GM23338 (cell line): Measurements from ENCODE around the gene PGF. TPM values are rescaled to one million over a fixed set of nuclear protein-coding genes. Genes with fewer than 3 reads are reported as not detected.
A peak's percentile ranks its signal among the peaks of the same experiment; 100 is the strongest.

ENCODE experiments used
- ATAC-seq: fragments of 200-7000 bp; cut with Tn5 transposase; 3 replicates; pipeline ENCODE4 v1.9.1; 2020
- DNase-seq: peaks from one replicate; pipeline ENCODE4 v3.0.0-alpha.2; 2015; ENCODE audit warnings: low spot score
- H2AFZ ChIP-seq: fragments of 200-600 bp; sonication (generic); 2 replicates; pipeline ENCODE4 v1.8.0; 2016; ENCODE audit warnings: antibody characterized with exemption, mild to moderate bottlenecking, moderate library complexity
- H3F3A ChIP-seq: fragments of 200-600 bp; sonication (generic); replicated peaks from 2 replicates; pipeline ENCODE4 v1.8.0; 2017; ENCODE audit warnings: antibody characterized with exemption, mixed run types, low read depth
- H3K27ac ChIP-seq: fragments of 200-600 bp; sonication (generic); 2 replicates; pipeline ENCODE4 v1.6.1; 2016; ENCODE audit warnings: low read depth
- H3K27me3 ChIP-seq: fragments of 200-600 bp; sonication (generic); 2 replicates; pipeline ENCODE4 v1.8.0; 2016; ENCODE audit warnings: mild to moderate bottlenecking, mixed run types, moderate library complexity; ENCODE audit not compliant: insufficient read depth
- H3K36me3 ChIP-seq: fragments of 200-600 bp; sonication (generic); 2 replicates; pipeline ENCODE4 v1.8.0; 2016; ENCODE audit warnings: mild to moderate bottlenecking; ENCODE audit not compliant: insufficient read depth
- H3K4me1 ChIP-seq: fragments of 200-600 bp; sonication (generic); 2 replicates; pipeline ENCODE4 v1.8.0; 2016; ENCODE audit warnings: mild to moderate bottlenecking, moderate library complexity; ENCODE audit not compliant: insufficient read depth
- H3K4me2 ChIP-seq: fragments of 200-600 bp; sonication (generic); 2 replicates; pipeline ENCODE4 v1.7.1; 2017; ENCODE audit warnings: mixed run types
- H3K4me3 ChIP-seq: fragments of 200-600 bp; sonication (generic); 2 replicates; pipeline ENCODE4 v1.6.1; 2016; ENCODE audit warnings: mixed run types
- H3K79me2 ChIP-seq: fragments of 200-600 bp; sonication (generic); replicated peaks from 2 replicates; pipeline ENCODE4 v1.8.0; 2017; ENCODE audit warnings: mild to moderate bottlenecking; ENCODE audit not compliant: insufficient read depth
- H3K9me2 ChIP-seq: fragments of 200-600 bp; sonication (generic); 2 replicates; pipeline ENCODE4 v1.8.0; 2017; ENCODE audit not compliant: insufficient read depth
- H4K20me1 ChIP-seq: fragments of 200-600 bp; sonication (generic); replicated peaks from 2 replicates; pipeline ENCODE4 v1.8.0; 2017; ENCODE audit warnings: mild to moderate bottlenecking; ENCODE audit not compliant: insufficient read depth
- H3K27ac Mint-ChIP-seq: 2 replicates; pipeline ENCODE4 v1.8.0; 2020; ENCODE audit warnings: inconsistent platforms, mild to moderate bottlenecking, moderate library complexity, mixed read lengths
- H3K27me3 Mint-ChIP-seq: 3 replicates; pipeline ENCODE4 v1.8.0; 2022; ENCODE audit warnings: low read depth, mild to moderate bottlenecking, moderate library complexity, mixed read lengths, inconsistent platforms; ENCODE audit not compliant: insufficient read depth, poor library complexity
- H3K36me3 Mint-ChIP-seq: 3 replicates; pipeline ENCODE4 v1.8.0; 2021; ENCODE audit warnings: low read depth, mild to moderate bottlenecking, inconsistent platforms, moderate library complexity, mixed read lengths
- H3K4me1 Mint-ChIP-seq: 3 replicates; pipeline ENCODE4 v1.8.0; 2020; ENCODE audit warnings: mild to moderate bottlenecking, inconsistent platforms, mixed read lengths
- H3K4me3 Mint-ChIP-seq: 3 replicates; pipeline ENCODE4 v1.8.0; 2021; ENCODE audit warnings: moderate library complexity, mild to moderate bottlenecking, inconsistent platforms, mixed read lengths
- H3K9me3 Mint-ChIP-seq: 3 replicates; pipeline ENCODE4 v1.8.0; 2020; ENCODE audit warnings: moderate library complexity, mild to moderate bottlenecking, inconsistent platforms, mixed read lengths
- CTCF ChIP-seq, 2 experiments: fragments of 200-600 bp in 1 of 2; sonication (generic) in 1 of 2; conservative IDR thresholded peaks; 2 replicates each; pipeline versions ENCODE4 v1.5.1 to v1.6.1; 2016 to 2017; ENCODE audit warnings: antibody characterized with exemption in 2 of 2, low read depth in 2 of 2, mild to moderate bottlenecking in 2 of 2, moderate library complexity in 1 of 2
- ETS1 ChIP-seq: IDR thresholded peaks from 2 replicates; pipeline ENCODE4 v1.6.1; 2016; ENCODE audit warnings: antibody characterized with exemption
- EZH2 ChIP-seq: fragments of 200-600 bp; sonication (generic); IDR thresholded peaks from one replicate; pipeline ENCODE4 v1.8.0; 2017; ENCODE audit warnings: antibody characterized with exemption, mild to moderate bottlenecking, low read depth; ENCODE audit not compliant: unreplicated experiment
- JUNB ChIP-seq: IDR thresholded peaks from one replicate; pipeline ENCODE4 v1.6.1; 2016; ENCODE audit warnings: antibody characterized with exemption; ENCODE audit not compliant: unreplicated experiment
- ZNF462 ChIP-seq: fragments of 250-450 bp; sonication (Bioruptor Pico); IDR thresholded peaks from 2 replicates; pipeline ENCODE4 v1.5.0; 2020; ENCODE audit warnings: mild to moderate bottlenecking, moderate library complexity
- polyA plus RNA-seq: library from polyadenylated mRNA; unstranded; fragments of >200 nt; fragmentation: Nextera tagmentation; extraction: Ambion mirVana; gene quantifications from 2 replicates; pipeline ENCODE4 v1.2.1, GENCODE V29; 2016
- total RNA-seq: library from RNA; depleted of rRNA; stranded (reverse); fragments of >200 nt; shearing (Covaris generic); gene quantifications from 2 replicates; pipeline ENCODE4 v1.2.3, GENCODE V29; 2014

The PGF gene
- total and polyA plus RNA-seq, 2 experiments from 2014 or later, result 2.9 to 6.3 TPM

- H3K27me3 Mint-ChIP-seq, result peaks cover 12% of the 10 kb centered on the region
- Histone ChIP-seq H3K27me3 (no peaks in the 10 kb centered on the region), H3K4me3 (no peak overlapping the region), H2AFZ (peak overlapping the region; percentile 94), H3K27ac (no peak overlapping the region), H3K4me1 (peaks cover 30% of the 10 kb centered on the region), H3K9me2 (no peaks in the 10 kb centered on the region), H3F3A (peaks cover 8% of the 10 kb centered on the region; the same call in 1 of the 2 replicates), H3K4me2 (no peak overlapping the region), H3K36me3 (no peaks in the 10 kb centered on the region), H3K79me2 (no peaks in the 10 kb centered on the region), H4K20me1 (no peaks in the 10 kb centered on the region)
- H3K36me3 Mint-ChIP-seq, result no peaks in the 10 kb centered on the region
- TF ChIP-seq ETS1 (no peak), JUNB (no peak), CTCF (conservative IDR thresholded peaks at IDR 0.05; ENCODE audit: low read depth in 2 of 2) (no peak), ZNF462 (CRISPR knock-in tag) (no peak), EZH2 (no peak)
- peaks cover 42% of the 10 kb centered on the region for H3K4me1 Mint-ChIP-seq
- ATAC-seq, result no peak
- H3K4me3 Mint-ChIP-seq, result no peak overlapping the region
- no peak for DNase-seq
- no peak overlapping the region for H3K27ac Mint-ChIP-seq
- H3K9me3 Mint-ChIP-seq, result no peaks in the 10 kb centered on the region; the same call in 2 of the 3 replicates
Observed at GRCh38 chr14:74981462-74981782, 26.0 kb upstream of the PGF start.
